ENCODE results near the gene SEC14L2. TPM values are rescaled to one million over a fixed set of nuclear protein-coding genes. Genes with fewer than 3 reads are reported as not detected.

SEC14L2 gene
- total RNA-seq, 1 experiment from 2014 or later, result 3.9 TPM

DNA sequence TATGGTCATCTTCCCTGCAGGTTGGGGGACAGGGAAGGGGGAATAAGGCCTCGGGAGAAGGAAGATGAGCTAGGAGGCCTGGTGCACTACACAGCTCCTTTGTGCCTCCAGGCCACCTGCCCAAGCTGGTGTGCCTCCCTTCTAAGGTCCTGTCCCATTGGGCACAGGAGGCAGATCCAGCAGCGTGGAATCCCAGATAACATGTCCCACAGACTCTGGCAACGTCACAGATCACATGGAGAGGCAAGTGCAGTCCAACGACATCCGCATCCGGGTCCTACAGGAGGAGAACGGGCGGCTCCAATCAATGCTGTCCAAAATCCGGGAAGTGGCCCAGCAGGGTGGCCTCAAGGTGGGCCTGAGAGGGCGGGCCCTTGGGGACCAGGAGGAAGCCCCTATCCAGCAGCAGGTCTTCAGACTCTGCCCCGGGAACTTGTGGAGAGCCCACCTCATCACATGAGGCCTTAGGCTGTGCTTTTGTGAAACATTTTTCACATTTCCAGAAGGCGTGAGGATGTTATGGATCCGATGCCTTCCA, 21.4 kb upstream of the SEC14L2 start:
- DNase-seq (ENCODE audit: low spot score) (no peak), ATAC-seq (no peak)
- POLR2A ChIA-PET, result interaction anchor here (0.7 to 1.8 kb wide), 2 partner anchors 19 to 568 kb away, joined by 6 to 14 read pairs; partner anchors contain the start of genes CCDC157 and SF3A1
- Mint-ChIP-seq H3K4me3 (no peak overlapping the region), H3K36me3 (peaks cover 4% of the 10 kb centered on the region; the same call in 1 of the 2 replicates), H3K9me3 (no peaks in the 10 kb centered on the region), H3K27ac (peak overlapping the region; percentile 78; the same call in 1 of the 2 replicates), H3K4me1 (0 out of 2 replicates have a peak, but pooled peaks cover 3% of the 10 kb centered on the region), H3K27me3 (ENCODE audit: low read depth) (no peaks in the 10 kb centered on the region)
- CTCF ChIA-PET, result interaction anchor here (1.1 to 2.9 kb wide), 6 partner anchors 11 to 87 kb away, joined by 3 to 14 read pairs (median 8); partner anchors contain the start of genes RNF215 and TBC1D10A
- TF ChIP-seq SMAD4 (CRISPR knock-in tag; IDR thresholded peaks at IDR 0.05) (no peak), HMGXB4 (CRISPR knock-in tag; IDR thresholded peaks at IDR 0.05) (no peak), USF2 (CRISPR knock-in tag; IDR thresholded peaks at IDR 0.05) (no peak), ZNF219 (CRISPR knock-in tag; IDR thresholded peaks at IDR 0.05; ENCODE audit: borderline replicate concordance) (no peak), AFF4 (CRISPR knock-in tag; IDR thresholded peaks at IDR 0.05; ENCODE audit: borderline replicate concordance) (no peak)
- TF ChIP-seq, protein P1, sequence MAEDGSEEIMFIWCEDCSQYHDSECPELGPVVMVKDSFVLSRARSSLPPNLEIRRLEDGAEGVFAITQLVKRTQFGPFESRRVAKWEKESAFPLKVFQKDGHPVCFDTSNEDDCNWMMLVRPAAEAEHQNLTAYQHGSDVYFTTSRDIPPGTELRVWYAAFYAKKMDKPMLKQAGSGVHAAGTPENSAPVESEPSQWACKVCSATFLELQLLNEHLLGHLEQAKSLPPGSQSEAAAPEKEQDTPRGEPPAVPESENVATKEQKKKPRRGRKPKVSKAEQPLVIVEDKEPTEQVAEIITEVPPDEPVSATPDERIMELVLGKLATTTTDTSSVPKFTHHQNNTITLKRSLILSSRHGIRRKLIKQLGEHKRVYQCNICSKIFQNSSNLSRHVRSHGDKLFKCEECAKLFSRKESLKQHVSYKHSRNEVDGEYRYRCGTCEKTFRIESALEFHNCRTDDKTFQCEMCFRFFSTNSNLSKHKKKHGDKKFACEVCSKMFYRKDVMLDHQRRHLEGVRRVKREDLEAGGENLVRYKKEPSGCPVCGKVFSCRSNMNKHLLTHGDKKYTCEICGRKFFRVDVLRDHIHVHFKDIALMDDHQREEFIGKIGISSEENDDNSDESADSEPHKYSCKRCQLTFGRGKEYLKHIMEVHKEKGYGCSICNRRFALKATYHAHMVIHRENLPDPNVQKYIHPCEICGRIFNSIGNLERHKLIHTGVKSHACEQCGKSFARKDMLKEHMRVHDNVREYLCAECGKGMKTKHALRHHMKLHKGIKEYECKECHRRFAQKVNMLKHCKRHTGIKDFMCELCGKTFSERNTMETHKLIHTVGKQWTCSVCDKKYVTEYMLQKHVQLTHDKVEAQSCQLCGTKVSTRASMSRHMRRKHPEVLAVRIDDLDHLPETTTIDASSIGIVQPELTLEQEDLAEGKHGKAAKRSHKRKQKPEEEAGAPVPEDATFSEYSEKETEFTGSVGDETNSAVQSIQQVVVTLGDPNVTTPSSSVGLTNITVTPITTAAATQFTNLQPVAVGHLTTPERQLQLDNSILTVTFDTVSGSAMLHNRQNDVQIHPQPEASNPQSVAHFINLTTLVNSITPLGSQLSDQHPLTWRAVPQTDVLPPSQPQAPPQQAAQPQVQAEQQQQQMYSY (CRISPR knock-in tag; IDR thresholded peaks at IDR 0.05), result no peak
- TF ChIP-seq, protein P2, sequence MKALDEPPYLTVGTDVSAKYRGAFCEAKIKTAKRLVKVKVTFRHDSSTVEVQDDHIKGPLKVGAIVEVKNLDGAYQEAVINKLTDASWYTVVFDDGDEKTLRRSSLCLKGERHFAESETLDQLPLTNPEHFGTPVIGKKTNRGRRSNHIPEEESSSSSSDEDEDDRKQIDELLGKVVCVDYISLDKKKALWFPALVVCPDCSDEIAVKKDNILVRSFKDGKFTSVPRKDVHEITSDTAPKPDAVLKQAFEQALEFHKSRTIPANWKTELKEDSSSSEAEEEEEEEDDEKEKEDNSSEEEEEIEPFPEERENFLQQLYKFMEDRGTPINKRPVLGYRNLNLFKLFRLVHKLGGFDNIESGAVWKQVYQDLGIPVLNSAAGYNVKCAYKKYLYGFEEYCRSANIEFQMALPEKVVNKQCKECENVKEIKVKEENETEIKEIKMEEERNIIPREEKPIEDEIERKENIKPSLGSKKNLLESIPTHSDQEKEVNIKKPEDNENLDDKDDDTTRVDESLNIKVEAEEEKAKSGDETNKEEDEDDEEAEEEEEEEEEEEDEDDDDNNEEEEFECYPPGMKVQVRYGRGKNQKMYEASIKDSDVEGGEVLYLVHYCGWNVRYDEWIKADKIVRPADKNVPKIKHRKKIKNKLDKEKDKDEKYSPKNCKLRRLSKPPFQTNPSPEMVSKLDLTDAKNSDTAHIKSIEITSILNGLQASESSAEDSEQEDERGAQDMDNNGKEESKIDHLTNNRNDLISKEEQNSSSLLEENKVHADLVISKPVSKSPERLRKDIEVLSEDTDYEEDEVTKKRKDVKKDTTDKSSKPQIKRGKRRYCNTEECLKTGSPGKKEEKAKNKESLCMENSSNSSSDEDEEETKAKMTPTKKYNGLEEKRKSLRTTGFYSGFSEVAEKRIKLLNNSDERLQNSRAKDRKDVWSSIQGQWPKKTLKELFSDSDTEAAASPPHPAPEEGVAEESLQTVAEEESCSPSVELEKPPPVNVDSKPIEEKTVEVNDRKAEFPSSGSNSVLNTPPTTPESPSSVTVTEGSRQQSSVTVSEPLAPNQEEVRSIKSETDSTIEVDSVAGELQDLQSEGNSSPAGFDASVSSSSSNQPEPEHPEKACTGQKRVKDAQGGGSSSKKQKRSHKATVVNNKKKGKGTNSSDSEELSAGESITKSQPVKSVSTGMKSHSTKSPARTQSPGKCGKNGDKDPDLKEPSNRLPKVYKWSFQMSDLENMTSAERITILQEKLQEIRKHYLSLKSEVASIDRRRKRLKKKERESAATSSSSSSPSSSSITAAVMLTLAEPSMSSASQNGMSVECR (CRISPR knock-in tag; IDR thresholded peaks at IDR 0.05; ENCODE audit: borderline replicate concordance), result no peak

DNA sequence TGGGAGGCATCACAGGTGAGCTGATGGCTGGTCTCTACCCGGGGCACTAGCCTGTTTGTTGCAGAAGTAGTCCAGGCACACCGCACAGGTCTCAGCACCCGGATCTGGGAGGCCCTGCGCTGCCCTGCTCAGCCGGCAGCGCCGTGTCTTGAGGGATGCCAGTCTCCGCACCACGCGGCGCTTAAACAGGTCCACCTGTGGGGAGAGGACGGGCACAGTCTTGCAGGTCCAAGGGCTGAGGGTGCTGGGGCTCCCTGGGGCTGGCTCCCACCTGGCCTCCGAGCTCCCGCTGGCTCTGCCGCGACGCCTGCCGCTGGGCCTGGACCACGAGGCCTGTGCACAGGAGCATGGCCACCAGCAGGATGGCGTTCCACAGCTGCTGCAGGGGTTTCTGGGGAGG, 16.8 kb upstream of the SEC14L2 start:
- Mint-ChIP-seq H3K27me3 (ENCODE audit: low read depth) (no peaks in the 10 kb centered on the region), H3K36me3 (peaks cover 7% of the 10 kb centered on the region), H3K27ac (no peak overlapping the region), H3K4me3 (no peak overlapping the region), H3K4me1 (no peaks in the 10 kb centered on the region), H3K9me3 (no peaks in the 10 kb centered on the region)
- POLR2A ChIA-PET, result no interaction called here
- ATAC-seq (no peak), DNase-seq (ENCODE audit: low spot score) (no peak)
- CTCF ChIA-PET, result interaction anchor here (0.9 kb wide), 1 partner anchor 92 kb away, joined by 3 read pairs; no protein-coding TSS in a partner anchor
- TF ChIP-seq ZNF317 (CRISPR knock-in tag; IDR thresholded peaks at IDR 0.05; ENCODE audit: borderline replicate concordance, low read depth) (no peak), ATF3 (CRISPR knock-in tag; conservative IDR thresholded peaks at IDR 0.05) (no peak), ETV6 (CRISPR knock-in tag; IDR thresholded peaks at IDR 0.05) (no peak), CREM (CRISPR knock-in tag; IDR thresholded peaks at IDR 0.05) (no peak), NR2C2 (CRISPR knock-in tag; IDR thresholded peaks at IDR 0.05) (no peak)
- TF ChIP-seq, protein P3, sequence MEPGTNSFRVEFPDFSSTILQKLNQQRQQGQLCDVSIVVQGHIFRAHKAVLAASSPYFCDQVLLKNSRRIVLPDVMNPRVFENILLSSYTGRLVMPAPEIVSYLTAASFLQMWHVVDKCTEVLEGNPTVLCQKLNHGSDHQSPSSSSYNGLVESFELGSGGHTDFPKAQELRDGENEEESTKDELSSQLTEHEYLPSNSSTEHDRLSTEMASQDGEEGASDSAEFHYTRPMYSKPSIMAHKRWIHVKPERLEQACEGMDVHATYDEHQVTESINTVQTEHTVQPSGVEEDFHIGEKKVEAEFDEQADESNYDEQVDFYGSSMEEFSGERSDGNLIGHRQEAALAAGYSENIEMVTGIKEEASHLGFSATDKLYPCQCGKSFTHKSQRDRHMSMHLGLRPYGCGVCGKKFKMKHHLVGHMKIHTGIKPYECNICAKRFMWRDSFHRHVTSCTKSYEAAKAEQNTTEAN (CRISPR knock-in tag; IDR thresholded peaks at IDR 0.05), result no peak
- TF ChIP-seq, protein P4, sequence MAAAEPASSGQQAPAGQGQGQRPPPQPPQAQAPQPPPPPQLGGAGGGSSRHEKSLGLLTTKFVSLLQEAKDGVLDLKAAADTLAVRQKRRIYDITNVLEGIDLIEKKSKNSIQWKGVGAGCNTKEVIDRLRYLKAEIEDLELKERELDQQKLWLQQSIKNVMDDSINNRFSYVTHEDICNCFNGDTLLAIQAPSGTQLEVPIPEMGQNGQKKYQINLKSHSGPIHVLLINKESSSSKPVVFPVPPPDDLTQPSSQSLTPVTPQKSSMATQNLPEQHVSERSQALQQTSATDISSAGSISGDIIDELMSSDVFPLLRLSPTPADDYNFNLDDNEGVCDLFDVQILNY (CRISPR knock-in tag; IDR thresholded peaks at IDR 0.05), result no peak
